Stimulated activated naive CD8-positive, alpha-beta T cell treated with anti-CD3 and anti-CD28 coated beads, Interleukin-15, amount 100 ng/mL, for 72 hours (primary cell): ENCODE results near the gene SUMO3.

ENCODE experiments used
- ATAC-seq: fragments of 150-1000 bp; cut with Tn5 transposase; 2 replicates; pipeline ENCODE4 v1.10.0; 2021; ENCODE audit warnings: mild to moderate bottlenecking, moderate library complexity
- DNase-seq, 2 donors: peaks; one replicate each; pipeline ENCODE4 v3.0.0; 2021 to 2022
- H3K27ac Mint-ChIP-seq, 2 donors: one replicate each; pipeline ENCODE4 v1.8.0; 2022; ENCODE audit warnings: mild to moderate bottlenecking in 2 of 2, mixed read lengths in 2 of 2, moderate library complexity in 2 of 2
- H3K27me3 Mint-ChIP-seq: one replicate; pipeline ENCODE4 v1.8.0; 2022; ENCODE audit warnings: mixed read lengths
- H3K4me1 Mint-ChIP-seq: one replicate; pipeline ENCODE4 v1.8.0; 2022; ENCODE audit warnings: mild to moderate bottlenecking, mixed read lengths
- H3K4me3 Mint-ChIP-seq, 2 donors: one replicate each; pipeline ENCODE4 v1.8.0; 2022; ENCODE audit warnings: mild to moderate bottlenecking in 2 of 2, mixed read lengths in 2 of 2, moderate library complexity in 1 of 2
- H3K9me3 Mint-ChIP-seq, 2 donors: one replicate each; pipeline ENCODE4 v1.8.0; 2022; ENCODE audit warnings: mixed read lengths in 2 of 2

SUMO3 gene

GRCh38 chr21:44850905-44851657 is 33.2 kb upstream of the SUMO3 start:
- no peak for ATAC-seq
- Mint-ChIP-seq H3K27me3 (no peaks in the 10 kb centered on the region), H3K27ac (peak overlapping the region in 1 of 2 donors; percentile 61), H3K9me3 (no peaks in the 10 kb centered on the region), H3K4me3 (no peak overlapping the region), H3K4me1 (peaks cover 45% of the 10 kb centered on the region)
- DNase-seq = no peak

- ATAC-seq (no peak), DNase-seq (no peak)
- peak overlapping the region in 1 of 2 donors; percentile 48 for H3K27ac Mint-ChIP-seq
- H3K4me3 Mint-ChIP-seq = no peak overlapping the region
- H3K9me3 Mint-ChIP-seq = no peaks in the 10 kb centered on the region
- H3K4me1 Mint-ChIP-seq = peaks cover 45% of the 10 kb centered on the region
- H3K27me3 Mint-ChIP-seq = no peaks in the 10 kb centered on the region
Measured at GRCh38 chr21:44850208-44850800, 32.4 kb upstream of the SUMO3 start.

- Mint-ChIP-seq H3K9me3 (no peaks in the 10 kb centered on the region), H3K4me1 (peaks cover 40% of the 10 kb centered on the region), H3K27me3 (peaks cover 2% of the 10 kb centered on the region), H3K4me3 (no peak overlapping the region), H3K27ac (no peak overlapping the region)
- DNase-seq (no peak), ATAC-seq (no peak)
Measured at GRCh38 chr21:44849616-44850130, 31.8 kb upstream of the SUMO3 start.

GRCh38 chr21:44848821-44849521 is 31.1 kb upstream of the SUMO3 start:
- H3K4me3 Mint-ChIP-seq = no peak overlapping the region
- peaks cover 32% of the 10 kb centered on the region for H3K4me1 Mint-ChIP-seq
- no peaks in the 10 kb centered on the region for H3K9me3 Mint-ChIP-seq
- DNase-seq (no peak), ATAC-seq (no peak)
- H3K27me3 Mint-ChIP-seq = peaks cover 9% of the 10 kb centered on the region
- H3K27ac Mint-ChIP-seq = no peak overlapping the region

- H3K4me1 Mint-ChIP-seq = peaks cover 25% of the 10 kb centered on the region
- peaks cover 14% of the 10 kb centered on the region for H3K27me3 Mint-ChIP-seq
- H3K27ac Mint-ChIP-seq = no peak overlapping the region
- ATAC-seq (no peak), DNase-seq (no peak)
- no peaks in the 10 kb centered on the region for H3K9me3 Mint-ChIP-seq
- no peak overlapping the region for H3K4me3 Mint-ChIP-seq
Measured at GRCh38 chr21:44847261-44848056, 29.6 kb upstream of the SUMO3 start.

- Mint-ChIP-seq H3K4me1 (peaks cover 25% of the 10 kb centered on the region), H3K4me3 (peak overlapping the region; percentile 78 to 79), H3K27ac (peak overlapping the region; percentile 72 to 76), H3K9me3 (no peaks in the 10 kb centered on the region), H3K27me3 (peaks cover 21% of the 10 kb centered on the region)
- ATAC-seq (peak; percentile 66), DNase-seq (peak; percentile 26 to 35)
Measured at GRCh38 chr21:44846485-44847260, 28.8 kb upstream of the SUMO3 start.

GRCh38 chr21:44846224-44846484 is 28.3 kb upstream of the SUMO3 start:
- Mint-ChIP-seq H3K4me1 (peaks cover 25% of the 10 kb centered on the region), H3K27ac (peak overlapping the region; percentile 72 to 76), H3K27me3 (peaks cover 21% of the 10 kb centered on the region), H3K4me3 (peak overlapping the region; percentile 78 to 79), H3K9me3 (no peaks in the 10 kb centered on the region)
- ATAC-seq (no peak), DNase-seq (no peak)

- ATAC-seq (peak; percentile 90), DNase-seq (peak; percentile 62 to 68)
- Mint-ChIP-seq H3K4me3 (peak overlapping the region; percentile 78 to 79), H3K4me1 (peaks cover 25% of the 10 kb centered on the region), H3K9me3 (no peaks in the 10 kb centered on the region), H3K27me3 (peaks cover 21% of the 10 kb centered on the region), H3K27ac (peak overlapping the region in 1 of 2 donors; percentile 72)
Measured at GRCh38 chr21:44845418-44846223, 27.8 kb upstream of the SUMO3 start.

GRCh38 chr21:44844256-44844655 is 26.4 kb upstream of the SUMO3 start:
- Mint-ChIP-seq H3K4me3 (no peak overlapping the region), H3K27me3 (peaks cover 21% of the 10 kb centered on the region), H3K4me1 (peaks cover 25% of the 10 kb centered on the region), H3K9me3 (no peaks in the 10 kb centered on the region), H3K27ac (peak overlapping the region in 1 of 2 donors; percentile 92)
- no peak for DNase-seq
- no peak for ATAC-seq

GRCh38 chr21:44842721-44843445 is 25.0 kb upstream of the SUMO3 start:
- Mint-ChIP-seq H3K27ac (no peak overlapping the region), H3K9me3 (no peaks in the 10 kb centered on the region), H3K27me3 (peaks cover 21% of the 10 kb centered on the region), H3K4me1 (peaks cover 25% of the 10 kb centered on the region), H3K4me3 (no peak overlapping the region)
- DNase-seq = no peak
- ATAC-seq = no peak

- Mint-ChIP-seq H3K27me3 (peaks cover 21% of the 10 kb centered on the region), H3K27ac (no peak overlapping the region), H3K4me3 (no peak overlapping the region), H3K4me1 (peaks cover 19% of the 10 kb centered on the region), H3K9me3 (no peaks in the 10 kb centered on the region)
- no peak for DNase-seq
- ATAC-seq = no peak
Measured at GRCh38 chr21:44842087-44842486, 24.2 kb upstream of the SUMO3 start.

GRCh38 chr21:44840771-44841170 is 22.9 kb upstream of the SUMO3 start:
- peaks cover 5% of the 10 kb centered on the region for H3K4me1 Mint-ChIP-seq
- DNase-seq = no peak
- H3K27me3 Mint-ChIP-seq = peaks cover 21% of the 10 kb centered on the region
- no peak overlapping the region for H3K27ac Mint-ChIP-seq
- no peak overlapping the region for H3K4me3 Mint-ChIP-seq
- no peak for ATAC-seq
- H3K9me3 Mint-ChIP-seq = no peaks in the 10 kb centered on the region

- H3K27me3 Mint-ChIP-seq = peaks cover 12% of the 10 kb centered on the region
- no peaks in the 10 kb centered on the region for H3K9me3 Mint-ChIP-seq
Measured at GRCh38 chr21:44838951-44839350, 21.1 kb upstream of the SUMO3 start.

More at GRCh38 chr21:44838951-44839350, 21.1 kb upstream of the SUMO3 start:
- no peak for DNase-seq
- ATAC-seq = no peak
- H3K27ac Mint-ChIP-seq = no peak overlapping the region
- no peaks in the 10 kb centered on the region for H3K4me1 Mint-ChIP-seq
- H3K4me3 Mint-ChIP-seq = no peak overlapping the region
